GM23248 (cell line): ENCODE data around the gene SAMD7. TPM values are rescaled to one million over a fixed set of nuclear protein-coding genes. Genes with fewer than 3 reads are reported as not detected.
A peak's percentile ranks its signal among the peaks of the same experiment; 100 is the strongest.

Experiments
- DNase-seq: peaks from one replicate; pipeline ENCODE4 v3.0.0-alpha.2; 2015
- H2AFZ ChIP-seq: fragments of 200-600 bp; sonication (generic); 2 replicates; pipeline ENCODE4 v1.6.1; 2016; ENCODE audit warnings: antibody characterized with exemption
- H3F3A ChIP-seq: fragments of 200-600 bp; sonication (generic); 2 replicates; pipeline ENCODE4 v1.6.1; 2016; ENCODE audit warnings: mild to moderate bottlenecking, antibody characterized with exemption, mixed run types; ENCODE audit not compliant: insufficient read depth
- H3K27ac ChIP-seq: fragments of 200-600 bp; sonication (generic); 2 replicates; pipeline ENCODE4 v1.5.1; 2016; ENCODE audit warnings: mild to moderate bottlenecking
- H3K27me3 ChIP-seq: fragments of 200-600 bp; sonication (generic); replicated peaks from 2 replicates; pipeline ENCODE4 v1.6.1; 2016; ENCODE audit warnings: mild to moderate bottlenecking; ENCODE audit not compliant: insufficient read depth
- H3K36me3 ChIP-seq: fragments of 200-600 bp; sonication (generic); 2 replicates; pipeline ENCODE4 v1.6.1; 2016; ENCODE audit warnings: low read depth, mild to moderate bottlenecking
- H3K4me1 ChIP-seq: fragments of 200-600 bp; sonication (generic); 2 replicates; pipeline ENCODE4 v1.6.1; 2016; ENCODE audit warnings: mild to moderate bottlenecking; ENCODE audit not compliant: insufficient read depth
- H3K4me2 ChIP-seq: fragments of 200-600 bp; sonication (generic); one replicate; pipeline ENCODE4 v1.6.1; 2016; ENCODE audit warnings: mild to moderate bottlenecking; ENCODE audit not compliant: unreplicated experiment
- H3K4me3 ChIP-seq: fragments of 200-600 bp; sonication (generic); 2 replicates; pipeline ENCODE4 v1.5.1; 2016; ENCODE audit warnings: mild to moderate bottlenecking
- H3K79me2 ChIP-seq: fragments of 200-600 bp; sonication (generic); 2 replicates; pipeline ENCODE4 v1.6.1; 2016; ENCODE audit warnings: mild to moderate bottlenecking; ENCODE audit not compliant: insufficient read depth
- H3K9ac ChIP-seq: fragments of 200-600 bp; sonication (generic); 2 replicates; pipeline ENCODE4 v1.6.1; 2016; ENCODE audit warnings: mild to moderate bottlenecking
- H3K9me2 ChIP-seq: fragments of 200-600 bp; sonication (generic); 2 replicates; pipeline ENCODE4 v1.6.1; 2016; ENCODE audit warnings: mixed run types, mild to moderate bottlenecking, moderate library complexity; ENCODE audit not compliant: insufficient read depth
- H3K9me3 ChIP-seq: fragments of 200-600 bp; sonication (generic); one replicate; pipeline ENCODE4 v1.6.1; 2017; ENCODE audit warnings: low read depth
- H4K20me1 ChIP-seq: fragments of 200-600 bp; sonication (generic); 2 replicates; pipeline ENCODE4 v1.6.0; 2016; ENCODE audit not compliant: insufficient read depth
- EZH2 ChIP-seq: fragments of 200-600 bp; sonication (generic); IDR thresholded peaks from 2 replicates; pipeline ENCODE4 v1.6.1; 2018; ENCODE audit warnings: antibody characterized with exemption, mild to moderate bottlenecking; ENCODE audit not compliant: insufficient read depth, poor library complexity, severe bottlenecking
- EZH2phosphoT487 ChIP-seq: fragments of 200-600 bp; sonication (generic); IDR thresholded peaks from 2 replicates; pipeline ENCODE4 v1.6.1; 2018; ENCODE audit warnings: antibody characterized with exemption, moderate library complexity, mild to moderate bottlenecking, low read depth; ENCODE audit not compliant: insufficient read depth
- WGBS, 2 experiments: methylation state at CpG; one replicate each; pipeline ENCODE4 v1.1.6; 2015 to 2017; ENCODE audit warnings: low lambda C conversion rate in 2 of 2, low coverage in 1 of 2; ENCODE audit errors: missing lambda C conversion rate in 2 of 2; 5-methylcytosine and 5-hydroxymethylcytosine counted together
- in situ Hi-C: fragments of 300-500 bp; cut with MboI; formaldehyde crosslinking; loops from 2 replicates; pipeline ENCODE4 v1.15.0; 2020
- polyA plus RNA-seq: library from polyadenylated mRNA; unstranded; fragments of >200 nt; fragmentation: Nextera tagmentation; extraction: Ambion mirVana; gene quantifications from 2 replicates; pipeline ENCODE4 v1.2.1, GENCODE V29; 2016
- total RNA-seq: library from RNA; depleted of rRNA; stranded (reverse); fragments of >200 nt; shearing (Covaris generic); gene quantifications from 2 replicates; pipeline ENCODE4 v1.2.3, GENCODE V29; 2014; rRNA removed

Gene SAMD7
- total RNA-seq (not detected in 2 replicates), polyA plus RNA-seq (not detected in 2 replicates)

GRCh38 chr3:169911272-169911671, at the start of gene SAMD7:
TSS of gene SAMD7 (plus strand) at chr3:169911572. CDS start at chr3:169919499, 7,927 bp downstream.
- H3K4me3 ChIP-seq = no peak within 1 kb of the TSS
- WGBS, 2 experiments = 82 to 86% methylated on average over 1 of the region's 1 CpG
- no peaks in the 10 kb centered on the region for H4K20me1 ChIP-seq
- H3K4me1 ChIP-seq = peaks cover 9% of the 10 kb centered on the region; the same call in 1 of the 2 replicates
- H3K79me2 ChIP-seq = no peaks in the 10 kb centered on the region
- DNase-seq = no peak
- H2AFZ ChIP-seq = no peak within 1 kb of the TSS
- H3K36me3 ChIP-seq = no peaks in the 10 kb centered on the region
- in situ Hi-C loops = no loop called here
- H3K27ac ChIP-seq = no peak within 1 kb of the TSS
- 0 out of 2 replicates have a peak, but pooled peaks cover 6% of the 10 kb centered on the region for H3F3A ChIP-seq
- no peaks in the 10 kb centered on the region for H3K9me2 ChIP-seq
- no peak within 1 kb of the TSS for H3K9ac ChIP-seq
- TF ChIP-seq EZH2 (no peak), EZH2phosphoT487 (no peak)
- H3K4me2 ChIP-seq = no peak within 1 kb of the TSS
- no peaks in the 10 kb centered on the region for H3K9me3 ChIP-seq
- peaks cover 2% of the 10 kb centered on the region; the same call in 1 of the 2 replicates for H3K27me3 ChIP-seq

DNA sequence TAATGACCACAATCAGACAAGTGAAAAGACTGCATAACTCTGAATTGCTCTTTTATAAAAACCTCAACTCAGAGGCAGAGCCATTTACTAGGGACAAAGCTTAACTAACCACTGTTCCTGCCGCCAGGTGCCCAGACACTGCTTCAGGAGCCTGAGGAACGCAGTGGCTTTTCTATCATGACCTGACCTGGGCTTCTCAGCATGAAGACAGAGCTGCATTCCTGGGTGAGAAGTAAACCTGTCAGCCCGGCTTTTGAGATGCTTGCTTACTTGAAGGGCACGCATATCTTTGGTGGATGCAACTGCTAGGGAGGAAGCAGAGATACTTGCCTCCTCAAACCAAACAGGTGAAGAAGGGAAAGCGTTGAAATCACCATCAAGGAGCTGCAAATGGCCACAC, 49.5 kb upstream of the SAMD7 start:
- Histone ChIP-seq H3K4me3 (no peak overlapping the region), H3K79me2 (no peaks in the 10 kb centered on the region), H3K9me3 (no peaks in the 10 kb centered on the region), H3K27me3 (no peaks in the 10 kb centered on the region), H4K20me1 (no peaks in the 10 kb centered on the region), H2AFZ (no peak overlapping the region), H3K4me2 (no peak overlapping the region), H3K36me3 (no peaks in the 10 kb centered on the region), H3K9ac (no peak overlapping the region), H3K27ac (no peak overlapping the region), H3F3A (no peaks in the 10 kb centered on the region), H3K9me2 (no peaks in the 10 kb centered on the region), H3K4me1 (no peaks in the 10 kb centered on the region)
- no peak for DNase-seq
- TF ChIP-seq EZH2phosphoT487 = no peak
- no peak for TF ChIP-seq EZH2
- 79 to 81% methylated on average over 5 of the region's 5 CpGs for WGBS, 2 experiments
- in situ Hi-C loops = no loop called here

- no peak overlapping the region for H3K4me3 ChIP-seq
- H3K79me2 ChIP-seq = no peaks in the 10 kb centered on the region
- H3K9ac ChIP-seq = no peak overlapping the region
- in situ Hi-C loops = no loop called here
- no peaks in the 10 kb centered on the region for H3K4me1 ChIP-seq
- H3K27me3 ChIP-seq = no peaks in the 10 kb centered on the region
- H3K27ac ChIP-seq = no peak overlapping the region
- H3K9me2 ChIP-seq = no peaks in the 10 kb centered on the region
- no peaks in the 10 kb centered on the region for H4K20me1 ChIP-seq
- TF ChIP-seq EZH2phosphoT487 (no peak), EZH2 (no peak)
- no peaks in the 10 kb centered on the region for H3F3A ChIP-seq
- WGBS, 2 experiments = 1 to 3% methylated on average over 6 of the region's 6 CpGs
- peak; percentile 73 for DNase-seq
- H3K36me3 ChIP-seq = no peaks in the 10 kb centered on the region
- H2AFZ ChIP-seq = 0 out of 2 replicates have a peak overlapping the region, but pooled peaks have one; percentile 34
- no peaks in the 10 kb centered on the region for H3K9me3 ChIP-seq
- no peak overlapping the region for H3K4me2 ChIP-seq
Observed at GRCh38 chr3:169863458-169863899, 47.9 kb upstream of the SAMD7 start.

DNA sequence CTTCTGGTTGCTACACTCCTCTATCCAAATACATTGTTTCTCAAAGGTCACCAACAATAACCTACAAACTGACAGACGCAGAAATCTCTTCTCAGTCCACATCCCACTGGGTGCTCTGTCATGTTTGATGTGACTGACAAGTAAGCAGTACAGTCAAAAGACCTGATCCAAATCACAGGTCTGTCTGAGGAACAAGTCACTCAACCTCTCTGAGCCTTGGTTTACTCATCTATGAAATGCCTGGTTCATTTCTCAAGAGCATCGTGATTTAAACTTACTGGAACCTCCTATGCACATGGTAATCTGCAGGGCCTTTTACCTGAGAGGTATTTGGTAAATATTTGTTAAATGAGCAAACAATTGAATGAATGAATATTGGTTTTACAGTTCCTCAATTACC, 47.1 kb upstream of the SAMD7 start:
- Histone ChIP-seq H3K4me3 (no peak overlapping the region), H2AFZ (no peak overlapping the region), H3K9me2 (no peaks in the 10 kb centered on the region), H4K20me1 (no peaks in the 10 kb centered on the region), H3K4me2 (no peak overlapping the region), H3K79me2 (no peaks in the 10 kb centered on the region), H3K36me3 (no peaks in the 10 kb centered on the region), H3K9ac (no peak overlapping the region), H3F3A (no peaks in the 10 kb centered on the region), H3K27me3 (no peaks in the 10 kb centered on the region), H3K9me3 (no peaks in the 10 kb centered on the region), H3K27ac (no peak overlapping the region), H3K4me1 (no peaks in the 10 kb centered on the region)
- WGBS, 2 experiments = 81 to 88% methylated on average over 2 of the region's 2 CpGs
- TF ChIP-seq EZH2 (no peak), EZH2phosphoT487 (no peak)
- DNase-seq = no peak
- in situ Hi-C loops = no loop called here

DNA sequence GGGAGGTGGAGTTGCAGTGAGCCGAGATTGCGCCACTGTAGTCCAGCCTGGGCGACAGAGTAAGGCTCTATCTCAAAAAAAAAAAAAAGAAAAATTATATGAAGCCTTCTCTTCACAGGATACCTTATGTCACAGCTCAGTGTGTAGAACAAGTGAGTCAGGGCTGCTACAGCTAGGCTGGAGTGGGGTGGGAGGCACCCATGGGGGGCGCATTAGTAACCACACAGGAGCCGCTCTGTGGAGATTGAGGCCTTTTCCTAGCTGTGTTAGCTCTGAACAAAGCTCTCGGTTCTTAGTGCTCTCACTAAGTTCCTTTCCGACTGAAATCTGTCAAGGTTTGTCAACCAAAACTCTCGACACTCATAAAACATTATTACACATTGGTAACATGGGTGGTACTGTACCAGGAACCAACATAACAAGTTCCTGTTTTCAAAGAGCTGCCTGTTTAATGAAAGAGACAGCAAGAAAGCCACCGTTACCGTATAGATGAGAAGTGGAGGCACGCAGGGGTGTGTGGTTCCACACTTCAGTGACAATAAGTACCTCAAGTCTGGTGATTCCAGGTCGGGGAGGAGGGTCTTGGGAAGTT, 46.1 kb upstream of the SAMD7 start:
- TF ChIP-seq EZH2 (no peak), EZH2phosphoT487 (no peak)
- H3K4me1 ChIP-seq = no peaks in the 10 kb centered on the region
- no peaks in the 10 kb centered on the region for H3K36me3 ChIP-seq
- in situ Hi-C loops = no loop called here
- 68 to 71% methylated on average over 12 of the region's 12 CpGs for WGBS, 2 experiments
- no peak overlapping the region for H2AFZ ChIP-seq
- H3K4me3 ChIP-seq = no peak overlapping the region
- H3K9me2 ChIP-seq = no peaks in the 10 kb centered on the region
- no peaks in the 10 kb centered on the region for H3K9me3 ChIP-seq
- no peak for DNase-seq
- no peaks in the 10 kb centered on the region for H3K27me3 ChIP-seq
- no peak overlapping the region for H3K4me2 ChIP-seq
- no peaks in the 10 kb centered on the region for H3K79me2 ChIP-seq
- no peaks in the 10 kb centered on the region for H3F3A ChIP-seq
- no peak overlapping the region for H3K9ac ChIP-seq
- no peaks in the 10 kb centered on the region for H4K20me1 ChIP-seq
- no peak overlapping the region for H3K27ac ChIP-seq
